Stomach smooth muscle (tissue), 2 donors: Measurements from ENCODE around the gene FADS2.

Experiments
- H3K27ac ChIP-seq: one replicate; pipeline ENCODE4 v1.7.0; 2013; ENCODE audit warnings: mild to moderate bottlenecking, low read length, inconsistent platforms
- H3K27me3 ChIP-seq, 2 donors: one replicate each; pipeline ENCODE4 v1.7.0; 2013; ENCODE audit warnings: low read length in 2 of 2; ENCODE audit not compliant: insufficient read depth in 2 of 2, control insufficient read depth in 1 of 2
- H3K36me3 ChIP-seq, 2 donors: one replicate each; pipeline ENCODE4 v1.7.0; 2013; ENCODE audit warnings: low read length in 2 of 2; ENCODE audit not compliant: control insufficient read depth in 2 of 2, insufficient read depth in 2 of 2
- H3K4me1 ChIP-seq: one replicate; pipeline ENCODE4 v1.7.0; 2013; ENCODE audit warnings: low read length; ENCODE audit not compliant: control insufficient read depth, insufficient read depth
- H3K4me3 ChIP-seq, 2 donors: one replicate each; pipeline ENCODE4 v1.7.0; 2013; ENCODE audit warnings: low read length in 2 of 2
- H3K9ac ChIP-seq, 2 donors: one replicate each; pipeline ENCODE4 v1.7.0; 2013; ENCODE audit warnings: low read length in 2 of 2, mild to moderate bottlenecking in 1 of 2
- H3K9me3 ChIP-seq, 2 donors: one replicate each; pipeline ENCODE4 v1.7.0; 2013; ENCODE audit warnings: low read length in 2 of 2; ENCODE audit not compliant: control insufficient read depth in 2 of 2
- donor health status: healthy.
- donor health status: Pancreatic carcinoma.

FADS2 gene

GRCh38 chr11:61828629-61829407 is 718 bp downstream of the FADS2 start:
- H3K9me3 ChIP-seq = no peaks in the 10 kb centered on the region
- peaks cover 16 to 17% of the 10 kb centered on the region in 2 donors for H3K27me3 ChIP-seq
- peaks cover 35% of the 10 kb centered on the region for H3K4me1 ChIP-seq
- peak overlapping the region; percentile 55 for H3K27ac ChIP-seq
- no peaks in the 10 kb centered on the region for H3K36me3 ChIP-seq
- H3K4me3 ChIP-seq = peak overlapping the region; percentile 58 to 78
- peak overlapping the region; percentile 42 to 63 for H3K9ac ChIP-seq

- Histone ChIP-seq H3K36me3 (no peaks in the 10 kb centered on the region), H3K4me3 (peak overlapping the region in 1 of 2 donors; percentile 78), H3K4me1 (peaks cover 35% of the 10 kb centered on the region), H3K9me3 (no peaks in the 10 kb centered on the region), H3K9ac (peak overlapping the region in 1 of 2 donors; percentile 63), H3K27ac (peak overlapping the region; percentile 24), H3K27me3 (peaks cover 16 to 17% of the 10 kb centered on the region in 2 donors)
These were observed 1.7 kb downstream of the FADS2 start for GRCh38 chr11:61829806-61830205.

- peaks cover 16 to 17% of the 10 kb centered on the region in 2 donors for H3K27me3 ChIP-seq
- no peak overlapping the region for H3K9ac ChIP-seq
- H3K4me3 ChIP-seq = peak overlapping the region in 1 of 2 donors; percentile 78
- no peaks in the 10 kb centered on the region for H3K36me3 ChIP-seq
- peaks cover 39% of the 10 kb centered on the region for H3K4me1 ChIP-seq
- peak overlapping the region; percentile 49 for H3K27ac ChIP-seq
- H3K9me3 ChIP-seq = no peaks in the 10 kb centered on the region
These were observed 2.4 kb downstream of the FADS2 start for GRCh38 chr11:61830237-61831105.

GRCh38 chr11:61832207-61832606 is 4.1 kb downstream of the FADS2 start:
- H3K27me3 ChIP-seq = peaks cover 12 to 17% of the 10 kb centered on the region in 2 donors
- no peak overlapping the region for H3K27ac ChIP-seq
- H3K9me3 ChIP-seq = no peaks in the 10 kb centered on the region
- H3K4me1 ChIP-seq = peaks cover 34% of the 10 kb centered on the region
- no peak overlapping the region for H3K4me3 ChIP-seq
- H3K36me3 ChIP-seq = no peaks in the 10 kb centered on the region
- no peak overlapping the region for H3K9ac ChIP-seq

- H3K27ac ChIP-seq = no peak overlapping the region
- no peak overlapping the region for H3K9ac ChIP-seq
- H3K4me1 ChIP-seq = peaks cover 28% of the 10 kb centered on the region
- H3K9me3 ChIP-seq = no peaks in the 10 kb centered on the region
- H3K4me3 ChIP-seq = no peak overlapping the region
- H3K27me3 ChIP-seq = peaks cover 12 to 16% of the 10 kb centered on the region in 2 donors
- H3K36me3 ChIP-seq = no peaks in the 10 kb centered on the region
These were observed 4.7 kb downstream of the FADS2 start for GRCh38 chr11:61832754-61833153.

- Histone ChIP-seq H3K4me1 (peaks cover 24% of the 10 kb centered on the region), H3K9me3 (no peaks in the 10 kb centered on the region), H3K9ac (no peak overlapping the region), H3K4me3 (no peak overlapping the region), H3K27ac (no peak overlapping the region), H3K36me3 (no peaks in the 10 kb centered on the region), H3K27me3 (peaks cover 8% of the 10 kb centered on the region in 2 donors)
These were observed 5.4 kb downstream of the FADS2 start for GRCh38 chr11:61833471-61833870.

GRCh38 chr11:61833926-61834277 is 5.8 kb downstream of the FADS2 start:
- Histone ChIP-seq H3K4me3 (no peak overlapping the region), H3K4me1 (peaks cover 20% of the 10 kb centered on the region), H3K9me3 (no peaks in the 10 kb centered on the region), H3K27me3 (peaks cover 6 to 7% of the 10 kb centered on the region in 2 donors), H3K36me3 (no peaks in the 10 kb centered on the region), H3K27ac (no peak overlapping the region), H3K9ac (no peak overlapping the region)

GRCh38 chr11:61834278-61835048 is 6.4 kb downstream of the FADS2 start:
- Histone ChIP-seq H3K4me1 (peaks cover 14% of the 10 kb centered on the region), H3K9me3 (no peaks in the 10 kb centered on the region), H3K27me3 (peaks cover 3 to 5% of the 10 kb centered on the region in 2 donors), H3K9ac (no peak overlapping the region), H3K4me3 (no peak overlapping the region), H3K27ac (peak overlapping the region; percentile 6), H3K36me3 (no peaks in the 10 kb centered on the region)

- peaks cover 9% of the 10 kb centered on the region for H3K4me1 ChIP-seq
- H3K27ac ChIP-seq = no peak overlapping the region
- peaks cover 0 to 2% of the 10 kb centered on the region in 2 donors for H3K27me3 ChIP-seq
- no peak overlapping the region for H3K9ac ChIP-seq
- H3K36me3 ChIP-seq = peaks cover 0 to 5% of the 10 kb centered on the region in 2 donors
- H3K9me3 ChIP-seq = no peaks in the 10 kb centered on the region
- H3K4me3 ChIP-seq = no peak overlapping the region
These were observed 8.1 kb downstream of the FADS2 start for GRCh38 chr11:61836193-61836592.

- Histone ChIP-seq H3K27me3 (peaks cover 0 to under 1% of the 10 kb centered on the region in 2 donors), H3K4me3 (no peak overlapping the region), H3K27ac (no peak overlapping the region), H3K36me3 (peaks cover 0 to 7% of the 10 kb centered on the region in 2 donors), H3K4me1 (peaks cover 8% of the 10 kb centered on the region), H3K9me3 (no peaks in the 10 kb centered on the region), H3K9ac (no peak overlapping the region)
These were observed 9.4 kb downstream of the FADS2 start for GRCh38 chr11:61837411-61838005.
